OCI-LY1 (cell line): ENCODE measurements around the gene RASD2.

Source experiments
- CTCF ChIP-seq: fragments of 200-600 bp; sonication (generic), shearing (Covaris generic); IDR thresholded peaks from 2 replicates; pipeline ENCODE4 v1.5.1; 2017; ENCODE audit warnings: mild to moderate bottlenecking, antibody characterized with exemption, low read length, moderate library complexity, mixed read lengths
- EZH2 ChIP-seq: fragments of 200-600 bp; sonication (generic), shearing (Covaris generic); IDR thresholded peaks from 2 replicates; pipeline ENCODE4 v1.8.0; 2017; ENCODE audit warnings: borderline replicate concordance, mixed run types, mild to moderate bottlenecking, antibody characterized with exemption, low read length, moderate library complexity, mixed read lengths

DNA sequence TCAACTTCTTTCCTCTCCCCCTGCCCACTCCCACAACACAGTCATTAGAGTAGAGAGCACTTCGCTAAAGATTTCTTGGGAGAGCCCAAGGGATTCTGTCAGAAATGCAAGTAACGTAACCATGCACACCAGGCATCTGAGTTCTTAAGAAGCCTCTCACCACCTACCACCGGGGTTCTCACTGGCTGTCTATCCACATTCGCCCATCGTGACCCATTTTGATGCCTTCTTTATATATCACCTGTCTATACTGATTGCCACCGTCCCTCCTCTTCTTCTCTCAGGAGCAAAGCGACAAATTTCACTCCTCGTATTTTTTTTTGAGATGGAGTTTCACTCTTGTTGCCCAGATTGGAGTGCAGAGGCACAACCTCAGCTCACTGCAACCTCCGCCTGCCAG is 23.9 kb upstream of the RASD2 start:
- TF ChIP-seq CTCF (no peak), EZH2 (no peak)
